ENCODE results near the gene PAK5.

PAK5 gene

DNA sequence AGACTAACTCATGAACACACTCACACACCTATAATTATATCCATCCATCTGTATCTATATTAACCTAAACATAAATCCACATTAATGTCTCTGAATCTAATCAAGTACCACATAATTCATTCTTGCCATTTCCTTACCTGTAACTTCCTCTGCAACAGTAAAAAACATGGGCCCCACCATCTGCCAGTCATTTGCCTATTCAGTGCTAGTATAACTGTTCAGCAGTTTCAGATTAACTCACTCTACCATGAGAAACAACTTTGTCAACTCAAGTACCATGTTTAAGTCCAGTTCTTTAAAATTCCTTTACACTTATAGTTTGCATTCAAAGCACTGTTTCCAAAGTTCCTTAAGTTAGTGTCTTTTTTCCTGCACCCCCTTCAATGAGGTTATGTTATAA, 255.7 kb downstream of the PAK5 start:
- DNase-seq (ENCODE audit: extremely low spot score) = no peak
- TF ChIP-seq, protein P1, sequence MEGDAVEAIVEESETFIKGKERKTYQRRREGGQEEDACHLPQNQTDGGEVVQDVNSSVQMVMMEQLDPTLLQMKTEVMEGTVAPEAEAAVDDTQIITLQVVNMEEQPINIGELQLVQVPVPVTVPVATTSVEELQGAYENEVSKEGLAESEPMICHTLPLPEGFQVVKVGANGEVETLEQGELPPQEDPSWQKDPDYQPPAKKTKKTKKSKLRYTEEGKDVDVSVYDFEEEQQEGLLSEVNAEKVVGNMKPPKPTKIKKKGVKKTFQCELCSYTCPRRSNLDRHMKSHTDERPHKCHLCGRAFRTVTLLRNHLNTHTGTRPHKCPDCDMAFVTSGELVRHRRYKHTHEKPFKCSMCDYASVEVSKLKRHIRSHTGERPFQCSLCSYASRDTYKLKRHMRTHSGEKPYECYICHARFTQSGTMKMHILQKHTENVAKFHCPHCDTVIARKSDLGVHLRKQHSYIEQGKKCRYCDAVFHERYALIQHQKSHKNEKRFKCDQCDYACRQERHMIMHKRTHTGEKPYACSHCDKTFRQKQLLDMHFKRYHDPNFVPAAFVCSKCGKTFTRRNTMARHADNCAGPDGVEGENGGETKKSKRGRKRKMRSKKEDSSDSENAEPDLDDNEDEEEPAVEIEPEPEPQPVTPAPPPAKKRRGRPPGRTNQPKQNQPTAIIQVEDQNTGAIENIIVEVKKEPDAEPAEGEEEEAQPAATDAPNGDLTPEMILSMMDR (IDR thresholded peaks at IDR 0.05; ENCODE audit: control extremely low read depth, extremely low read depth, low read depth, missing control alignments) = no peak
- ChIA-PET POLR2A (no interaction called here), CTCF (interaction anchor here (0.9 to 1.4 kb wide), 2 partner anchors 10 to 19 kb away, joined by 3 read pairs; no protein-coding TSS in a partner anchor)

DNA sequence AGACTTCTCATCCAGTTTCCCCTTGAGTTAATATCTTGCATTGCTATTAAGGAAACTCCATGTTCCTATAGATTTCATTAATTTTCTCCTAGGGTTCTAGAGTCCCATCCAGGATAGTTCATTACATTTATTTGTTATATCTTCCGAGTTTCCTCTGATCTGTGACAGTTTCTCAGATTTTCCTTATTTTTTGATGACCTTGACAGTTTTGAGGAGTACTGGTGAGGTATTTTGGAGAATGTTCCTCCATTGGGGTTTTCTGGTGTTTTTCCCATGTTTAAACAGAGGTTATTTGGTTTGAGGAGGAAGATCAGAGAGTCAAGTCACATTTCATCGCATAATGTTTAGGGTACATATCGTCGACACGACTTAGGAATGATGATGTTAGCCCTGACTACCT, 256.7 kb downstream of the PAK5 start:
- POLR2A ChIA-PET = no interaction called here
- CTCF ChIA-PET = interaction anchor here (1.4 kb wide), 1 partner anchor 20 kb away, joined by 3 read pairs; no protein-coding TSS in a partner anchor
- TF ChIP-seq, protein P1 (IDR thresholded peaks at IDR 0.05; ENCODE audit: control extremely low read depth, extremely low read depth, low read depth, missing control alignments) = no peak
- DNase-seq (ENCODE audit: extremely low spot score) = no peak

DNA sequence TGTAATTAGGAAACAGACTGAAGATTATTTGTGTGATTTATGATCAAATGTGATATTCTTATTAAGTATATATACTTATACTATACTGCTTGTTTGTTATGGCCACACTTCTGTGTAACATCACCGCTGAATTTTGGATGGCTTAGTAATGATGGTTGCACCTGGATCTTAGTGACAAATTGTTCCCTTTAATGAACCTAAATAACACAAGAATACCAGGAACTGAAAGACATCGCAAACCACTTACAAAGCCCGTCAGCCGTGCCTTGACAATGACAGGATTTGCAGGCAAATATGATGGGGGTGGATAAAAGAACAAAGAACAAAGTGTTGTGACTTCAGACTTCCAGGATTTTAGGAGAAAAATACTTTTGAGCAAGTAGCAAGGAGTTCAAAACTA, 257.4 kb downstream of the PAK5 start:
- TF ChIP-seq, protein P1 (IDR thresholded peaks at IDR 0.05; ENCODE audit: control extremely low read depth, extremely low read depth, low read depth, missing control alignments) = no peak
- CTCF ChIA-PET = no interaction called here
- POLR2A ChIA-PET = no interaction called here
- no peak for DNase-seq (ENCODE audit: extremely low spot score)

GRCh38 chr20:9578594-9578993, 260.3 kb downstream of the PAK5 start:
- ChIA-PET POLR2A (no interaction called here), CTCF (no interaction called here)
- DNase-seq (ENCODE audit: extremely low spot score) = no peak
- TF ChIP-seq, protein P1 (IDR thresholded peaks at IDR 0.05; ENCODE audit: control extremely low read depth, extremely low read depth, low read depth, missing control alignments) = no peak

DNA sequence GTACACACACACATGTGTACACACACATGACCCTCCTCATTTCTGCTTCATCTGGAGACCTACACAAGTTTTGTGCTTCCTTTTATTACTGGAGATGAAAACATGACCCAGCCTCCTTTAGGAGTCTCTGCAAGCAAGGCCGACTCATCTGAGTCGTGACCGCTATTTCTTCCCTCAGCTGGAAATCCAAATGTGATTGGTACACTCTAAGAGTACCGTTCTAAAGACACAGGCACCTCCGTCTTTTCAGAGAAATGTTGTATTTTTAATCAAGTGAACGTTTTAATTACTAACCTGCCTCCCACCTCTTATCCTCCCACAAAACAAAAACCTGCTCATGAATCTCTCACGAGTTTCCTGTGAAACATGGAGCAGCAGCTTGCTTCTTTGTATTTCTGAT, 261.5 kb downstream of the PAK5 start:
- DNase-seq (ENCODE audit: extremely low spot score) = no peak
- POLR2A ChIA-PET = no interaction called here
- CTCF ChIA-PET = no interaction called here
- TF ChIP-seq, protein P1 (IDR thresholded peaks at IDR 0.05; ENCODE audit: control extremely low read depth, extremely low read depth, low read depth, missing control alignments) = no peak

DNA sequence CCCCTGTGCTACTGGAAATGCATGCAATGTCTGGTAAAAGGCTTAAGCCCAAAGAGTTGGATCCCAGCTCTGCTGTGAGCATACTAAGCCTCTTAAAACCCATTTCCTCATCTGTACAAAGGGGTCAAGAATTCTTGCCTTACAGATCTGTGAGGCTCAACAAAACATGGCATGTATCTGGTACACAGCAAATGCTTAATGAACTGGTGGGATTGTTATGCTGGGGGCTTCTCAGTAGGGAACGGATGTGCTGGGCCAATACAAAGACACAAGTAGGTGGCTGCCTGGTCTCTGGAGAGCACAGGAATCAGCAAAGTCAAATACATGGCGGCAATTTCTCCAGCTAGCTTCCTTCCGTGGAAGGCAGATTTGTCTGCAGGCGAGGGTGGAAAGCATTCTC, 262.2 kb downstream of the PAK5 start:
- ChIA-PET CTCF (interaction anchor here (1.5 to 1.6 kb wide), 2 partner anchors 10 to 16 kb away, joined by 3 to 4 read pairs; no protein-coding TSS in a partner anchor), POLR2A (no interaction called here)
- TF ChIP-seq, protein P1 (IDR thresholded peaks at IDR 0.05; ENCODE audit: control extremely low read depth, extremely low read depth, low read depth, missing control alignments) = no peak
- DNase-seq (ENCODE audit: extremely low spot score) = no peak

DNA sequence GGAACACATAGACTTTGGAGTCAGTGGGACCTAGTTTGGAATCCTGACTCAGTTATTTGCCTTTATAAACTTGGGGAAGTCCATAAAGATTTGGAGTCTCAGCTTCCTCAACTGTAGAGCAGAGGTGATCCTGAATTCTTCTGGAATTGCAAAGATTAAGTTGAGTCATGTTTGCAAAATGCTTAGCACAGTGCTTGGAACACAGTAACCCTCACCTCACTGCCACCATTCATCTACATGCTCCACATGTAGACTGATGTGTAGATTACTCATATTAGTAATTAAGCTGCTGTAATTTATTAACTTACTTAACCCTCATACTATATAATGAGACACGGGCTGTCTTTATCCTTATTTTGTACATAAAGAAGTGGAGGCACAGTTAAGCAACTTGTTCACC, 263.0 kb downstream of the PAK5 start:
- no peak for DNase-seq (ENCODE audit: extremely low spot score)
- POLR2A ChIA-PET = no interaction called here
- CTCF ChIA-PET = interaction anchor here (1.5 to 1.6 kb wide), 2 partner anchors 11 to 15 kb away, joined by 3 to 4 read pairs; no protein-coding TSS in a partner anchor
- TF ChIP-seq, protein P1 (IDR thresholded peaks at IDR 0.05; ENCODE audit: control extremely low read depth, extremely low read depth, low read depth, missing control alignments) = no peak

Measured in GM10248 (cell line).